Stimulated activated CD8-positive, alpha-beta memory T cell treated with anti-CD3 and anti-CD28 coated beads, Interleukin-4, amount 100 ng/mL, for 4 hours (primary cell): Measurements from ENCODE around the gene MIA2.
"Not testable (repeated sequence)": the region's sequence is repeated elsewhere in the genome, so short reads cannot be mapped to it uniquely, and the experiment has no call there.

Experiments used
- DNase-seq, 2 donors: peaks; one replicate each; pipeline ENCODE4 v3.0.0-alpha.2; 2020; ENCODE audit warnings: low read depth in 2 of 2, low spot score in 1 of 2

The MIA2 gene

GRCh38 chr14:39229601-39230110 lies 4.1 kb upstream of the MIA2 start:
- no peak for DNase-seq

GRCh38 chr14:39230416-39231035 lies 3.2 kb upstream of the MIA2 start:
- DNase-seq = no peak

DNA sequence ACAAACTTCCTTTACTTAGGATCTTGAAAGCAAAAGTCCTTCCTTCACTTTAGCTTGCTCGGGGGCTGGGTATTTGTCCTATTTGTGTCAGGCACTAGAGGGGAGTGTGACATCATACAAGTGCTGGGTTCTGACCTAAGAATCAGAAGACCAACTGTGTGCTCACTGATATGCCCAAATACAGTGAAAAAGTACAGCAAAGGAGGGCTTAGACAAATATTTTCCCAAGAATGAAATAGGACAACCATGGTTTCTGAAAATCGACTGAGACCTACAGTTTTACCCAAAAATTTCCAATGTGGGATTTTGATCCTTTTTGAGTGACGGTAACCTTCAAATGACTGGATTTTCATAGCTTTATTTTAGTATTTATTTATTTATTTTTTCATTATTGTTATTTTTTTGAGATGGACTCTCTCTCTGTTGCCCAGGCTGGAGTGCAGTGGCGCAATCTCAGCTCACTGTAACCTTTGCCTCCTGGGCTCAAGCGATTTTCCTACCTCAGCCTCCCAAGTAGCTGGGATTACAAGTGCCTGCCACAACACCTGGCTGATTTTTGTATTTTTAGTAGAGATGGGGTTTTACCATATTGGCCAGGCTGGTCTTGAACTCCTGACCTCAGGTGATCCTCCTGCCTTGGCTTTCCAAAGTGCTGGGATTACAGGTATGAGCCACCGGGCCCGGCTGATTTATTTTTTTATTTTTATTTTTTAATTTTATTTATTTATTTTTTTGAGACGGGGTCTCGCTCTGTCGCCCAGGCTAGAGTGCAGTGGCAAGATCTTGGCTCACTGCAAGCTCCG lies 1.8 kb upstream of the MIA2 start:
- DNase-seq = not testable (repeated sequence)

DNA sequence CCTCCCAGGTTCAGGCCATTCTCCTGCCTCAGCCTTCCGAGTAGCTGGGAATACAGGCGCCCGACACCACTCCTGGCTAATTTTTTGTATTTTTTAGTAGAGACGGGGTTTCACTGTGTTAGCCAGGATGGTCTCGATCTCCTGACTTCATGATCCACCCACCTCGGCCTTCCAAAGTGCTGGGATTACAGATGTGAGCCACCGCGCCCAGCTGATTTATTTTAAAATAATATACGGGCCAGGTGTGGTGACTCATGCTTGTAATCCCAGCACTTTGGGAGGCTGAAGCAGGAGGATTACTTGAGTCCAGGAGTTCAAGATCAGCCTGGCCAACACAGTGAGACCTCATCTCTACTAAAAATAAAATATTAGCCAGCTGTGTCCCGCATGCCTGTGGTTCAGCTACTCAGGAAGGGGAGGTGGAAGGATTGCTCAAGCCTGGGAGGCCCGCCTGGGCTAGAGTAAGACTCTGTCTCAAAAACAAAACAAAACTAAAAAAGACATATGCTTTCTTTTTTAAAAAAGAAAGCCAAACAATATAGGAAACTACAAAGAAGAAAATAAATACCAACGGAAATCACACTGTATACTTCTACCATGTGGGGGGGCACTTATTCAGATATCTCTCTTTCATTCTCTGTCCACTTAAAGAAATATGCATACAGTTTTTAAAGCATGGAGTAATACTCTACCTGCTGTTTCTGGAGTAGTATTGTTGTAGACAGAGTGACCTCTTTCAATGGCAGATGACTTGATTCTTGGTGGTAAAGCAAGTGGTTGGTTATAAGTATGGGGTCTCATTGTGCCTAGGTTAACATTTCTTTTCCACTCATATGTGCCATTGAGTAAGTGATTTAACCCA lies 930 bp upstream of the MIA2 start:
- DNase-seq = no peak

DNA sequence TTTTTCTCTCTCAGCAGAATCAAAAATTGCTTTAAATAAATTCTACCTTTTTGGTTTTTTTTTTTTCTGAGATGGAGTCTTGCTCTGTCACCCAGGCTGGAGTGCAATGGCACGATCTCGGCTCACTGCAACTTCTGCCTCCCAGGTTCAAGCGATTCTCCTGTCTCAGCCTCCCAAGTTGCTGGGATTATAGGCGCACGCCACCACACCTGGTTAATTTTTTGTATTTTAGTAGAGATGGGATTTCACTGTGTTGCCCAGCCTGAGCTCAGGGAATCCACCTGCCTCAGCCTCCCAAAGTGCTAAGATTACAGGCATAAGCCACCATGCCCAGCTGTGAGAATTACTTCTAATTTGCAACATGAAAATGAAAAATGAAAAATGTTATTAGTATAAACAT lies 1.3 kb downstream of the MIA2 start:
- not testable (repeated sequence) for DNase-seq

GRCh38 chr14:39235466-39235865 lies 1.8 kb downstream of the MIA2 start:
- DNase-seq = not testable (repeated sequence)

DNA sequence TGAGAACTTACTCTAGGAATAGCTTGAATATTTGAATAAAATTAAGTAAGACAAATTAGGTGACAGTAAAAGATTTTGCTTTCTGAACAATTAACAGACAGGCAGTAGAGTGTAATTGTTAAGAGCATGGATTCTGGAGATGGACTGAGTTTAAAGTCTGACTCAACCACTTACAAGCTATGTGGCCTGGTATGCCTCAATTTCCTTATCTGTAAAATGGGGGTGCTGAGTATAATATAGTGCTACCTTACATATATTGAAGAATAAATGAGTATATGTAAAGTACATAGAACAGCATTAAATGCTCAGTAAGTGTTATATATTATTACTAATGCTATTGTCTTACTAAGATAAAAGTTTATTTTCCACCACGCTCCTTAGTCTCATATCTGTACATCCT lies 7.1 kb downstream of the MIA2 start:
- no peak for DNase-seq

GRCh38 chr14:39241637-39242036 lies 7.9 kb downstream of the MIA2 start:
- DNase-seq = no peak

- no peak for DNase-seq
Observed at GRCh38 chr14:39243831-39244230, 10.1 kb downstream of the MIA2 start.

DNA sequence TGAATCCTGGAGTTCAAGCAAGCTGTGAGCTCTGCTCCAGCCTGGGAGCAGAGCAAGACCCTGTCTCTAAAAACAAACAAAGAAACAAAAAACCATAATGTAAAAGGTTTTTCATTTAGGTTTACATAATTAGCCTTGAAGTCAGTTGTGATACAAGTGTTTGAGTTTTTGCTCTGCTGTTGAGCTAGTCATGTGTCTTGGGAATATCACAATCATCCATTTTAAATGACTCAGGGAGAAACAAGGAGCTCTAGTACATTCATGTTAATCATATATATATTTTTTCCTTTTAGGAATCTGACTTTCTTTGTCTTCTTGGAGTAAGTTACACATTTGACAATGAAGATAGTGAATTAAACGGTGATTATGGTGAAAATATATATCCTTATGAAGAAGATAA lies 12.9 kb downstream of the MIA2 start:
- no peak for DNase-seq

- DNase-seq = no peak
Observed at GRCh38 chr14:39247256-39247655, 13.5 kb downstream of the MIA2 start.

GRCh38 chr14:39251547-39251946 lies 17.8 kb downstream of the MIA2 start:
- no peak for DNase-seq

DNA sequence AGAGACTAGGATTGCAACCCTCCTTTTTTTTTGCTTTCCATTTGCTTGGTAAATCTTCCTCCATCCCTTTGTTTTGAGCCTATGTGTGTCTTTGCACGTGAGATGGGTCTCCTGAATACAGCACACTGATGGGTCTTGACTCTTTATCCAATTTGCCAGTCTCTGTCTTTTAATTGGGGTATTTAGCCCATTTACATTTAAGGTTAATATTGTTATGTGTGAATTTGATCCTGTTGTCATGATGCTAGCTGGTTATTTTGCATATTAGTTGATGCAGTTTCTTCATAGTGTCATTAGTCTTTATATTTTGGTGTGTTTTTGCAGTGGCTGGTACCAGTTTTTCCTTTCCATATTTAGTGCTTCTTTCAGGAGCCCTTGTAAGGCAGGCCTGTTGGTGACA lies 23.7 kb downstream of the MIA2 start:
- not testable (repeated sequence) for DNase-seq

GRCh38 chr14:39258782-39259545 lies 25.2 kb downstream of the MIA2 start:
- DNase-seq = no peak

GRCh38 chr14:39260161-39260560 lies 26.4 kb downstream of the MIA2 start:
- not testable (repeated sequence) for DNase-seq

DNA sequence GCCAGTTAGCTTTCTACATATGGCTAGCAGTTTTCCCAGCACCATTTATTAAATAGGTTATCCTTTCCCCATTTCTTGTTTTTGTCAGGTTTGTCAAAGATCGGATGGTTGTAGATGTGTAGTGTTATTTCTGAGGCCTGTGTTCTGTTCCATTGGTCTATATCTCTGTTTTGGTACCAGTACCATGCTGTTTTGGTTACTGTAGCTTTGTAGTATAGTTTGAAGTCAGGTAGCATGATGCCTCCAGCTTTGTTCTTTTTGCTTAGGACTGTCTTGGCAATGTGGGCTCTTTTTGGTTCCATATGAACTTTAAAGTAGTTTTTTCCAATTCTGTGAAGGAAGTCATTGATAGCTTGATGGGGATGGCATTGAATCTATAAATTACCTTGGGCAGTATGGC lies 28.5 kb downstream of the MIA2 start:
- not testable (repeated sequence) for DNase-seq

DNA sequence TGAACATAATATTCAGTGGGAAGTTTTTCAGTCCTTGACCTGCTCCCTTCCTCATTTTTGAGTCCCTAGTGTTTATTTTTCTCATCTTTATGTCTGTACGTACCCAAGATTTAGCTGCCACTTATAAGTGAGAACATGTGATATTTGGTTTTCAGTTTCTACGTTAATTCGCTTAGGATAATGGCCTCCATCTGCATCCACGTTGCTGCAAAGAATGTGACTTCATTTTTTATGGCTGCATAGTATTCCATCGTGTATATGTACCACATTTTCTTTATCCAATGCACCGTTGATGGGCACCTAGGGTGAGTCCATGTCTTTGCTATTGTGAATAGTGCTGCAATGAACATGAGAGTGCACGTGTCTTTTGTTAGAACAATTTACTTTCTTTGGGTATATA lies 30.3 kb downstream of the MIA2 start:
- no peak for DNase-seq

DNA sequence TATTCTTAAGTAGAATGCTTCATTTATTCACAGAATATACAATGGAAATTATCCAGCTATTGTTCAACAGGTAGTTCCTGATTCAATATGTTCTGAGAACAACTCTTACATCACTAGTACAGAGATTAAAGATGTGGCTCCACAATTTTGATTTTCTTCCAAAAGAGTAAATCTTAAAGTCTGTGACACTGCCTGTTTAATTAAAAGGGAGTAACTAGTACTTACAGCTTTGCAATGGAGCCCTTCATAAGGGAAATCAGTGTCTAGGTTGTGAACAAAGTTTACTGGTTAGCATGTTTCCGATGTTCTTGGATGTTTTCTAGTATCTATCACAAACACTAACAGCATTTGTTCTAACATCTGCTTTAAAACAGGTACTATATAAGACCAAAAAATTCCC lies 30.8 kb downstream of the MIA2 start:
- DNase-seq = no peak

DNA sequence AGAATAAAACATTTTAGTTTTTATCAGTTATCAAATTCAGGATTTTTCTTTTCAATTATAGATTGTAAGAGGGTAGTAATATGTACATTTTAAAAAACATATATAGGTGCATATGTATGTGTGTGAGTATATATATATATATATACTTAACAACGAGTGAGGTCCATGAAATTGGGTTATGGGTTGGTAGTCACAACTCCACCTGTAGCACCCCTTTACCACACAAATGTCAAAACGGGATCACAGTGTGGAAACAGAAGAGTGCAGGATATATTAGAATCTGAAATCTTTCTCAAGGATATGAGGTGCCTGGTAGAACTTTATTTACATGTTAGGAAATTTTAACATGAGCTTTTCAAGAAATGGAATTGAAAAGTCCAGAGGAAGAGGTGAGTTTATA lies 31.3 kb downstream of the MIA2 start:
- no peak for DNase-seq

- no peak for DNase-seq
Observed at GRCh38 chr14:39265806-39266524, 32.2 kb downstream of the MIA2 start.
